ENCODE data around the gene ITGA2.

GRCh38 chr5:53069626-53070025, 80.5 kb downstream of the ITGA2 start:
- no peak for TF ChIP-seq TCF12 (IDR thresholded peaks at IDR 0.05; ENCODE audit: low read depth)
- no peak for TF ChIP-seq TAF1 (IDR thresholded peaks at IDR 0.05; ENCODE audit: low read depth)
- no peak for TF ChIP-seq YY1 (IDR thresholded peaks at IDR 0.05; ENCODE audit: low read depth)
- TF ChIP-seq MAX (IDR thresholded peaks at IDR 0.05), result no peak
